SK-N-MC (cell line): Measurements from ENCODE around the gene RIGI.
"Not testable (repeated sequence)": the region's sequence is repeated elsewhere in the genome, so short reads cannot be mapped to it uniquely, and the experiment has no call there.

Source experiments
- DNase-seq: peaks from one replicate; pipeline ENCODE4 v3.0.0-alpha.2; 2011; ENCODE audit warnings: low read depth, low spot score
- H3K27ac ChIP-seq: fragments of 200-600 bp; sonication (generic); 2 replicates; pipeline ENCODE4 v1.5.1; 2016; ENCODE audit warnings: mixed run types
- H3K36me3 ChIP-seq: fragments of 200-600 bp; sonication (generic); 2 replicates; pipeline ENCODE4 v1.6.1; 2017; ENCODE audit warnings: antibody characterized with exemption, low read length, mixed read lengths; ENCODE audit not compliant: insufficient read depth
- H3K4me3 ChIP-seq: fragments of 200-600 bp; sonication (generic); 2 replicates; pipeline ENCODE4 v1.5.1; 2016
- H3K9ac ChIP-seq: fragments of 200-600 bp; sonication (generic); 2 replicates; pipeline ENCODE4 v1.8.0; 2017; ENCODE audit warnings: mixed run types, mixed read lengths; ENCODE audit not compliant: insufficient read length
- H3K9me3 ChIP-seq: fragments of 200-600 bp; sonication (generic); 2 replicates; pipeline ENCODE4 v1.6.1; 2017; ENCODE audit warnings: low read depth, mild to moderate bottlenecking, antibody characterized with exemption, low read length, moderate library complexity, mixed read lengths
- EZH2 ChIP-seq: fragments of 200-600 bp; sonication (generic); IDR thresholded peaks from one replicate; pipeline ENCODE4 v1.6.1; 2017; ENCODE audit warnings: antibody characterized with exemption
- FOXP2 ChIP-seq: optimal IDR thresholded peaks from 2 replicates; pipeline ENCODE3; 2011; ENCODE audit warnings: mild to moderate bottlenecking, moderate library complexity; ENCODE audit not compliant: insufficient read depth; ENCODE audit errors: extremely low read length, control extremely low read depth
- POLR2AphosphoS5 ChIP-seq: IDR thresholded peaks from 2 replicates; pipeline ENCODE4 v1.6.1; 2012; ENCODE audit warnings: mild to moderate bottlenecking, low read depth, low read length, borderline replicate concordance

RIGI gene

DNA sequence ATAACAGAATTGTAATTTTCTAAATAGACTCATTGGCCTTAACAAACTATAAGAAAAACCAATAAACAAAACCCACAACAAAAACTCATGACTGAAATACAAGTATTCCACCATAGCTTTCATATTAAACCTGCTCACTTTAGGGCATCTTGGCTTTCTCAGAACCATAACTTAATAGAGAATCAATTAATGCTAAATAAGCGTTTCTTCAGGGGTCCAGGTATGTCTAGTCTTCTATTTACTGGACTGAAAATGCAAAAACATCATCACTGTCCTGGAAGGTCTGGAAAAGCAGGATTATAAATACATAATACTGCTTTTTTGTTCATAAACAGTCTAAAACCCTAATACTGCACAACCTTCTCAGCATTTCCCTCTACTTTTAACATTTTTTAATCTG is 19.9 kb upstream of the RIGI start:
- Histone ChIP-seq H3K36me3 (peaks cover 60% of the 10 kb centered on the region), H3K9me3 (no peaks in the 10 kb centered on the region), H3K27ac (no peak overlapping the region), H3K4me3 (no peak overlapping the region), H3K9ac (no peak overlapping the region)
- no peak for DNase-seq
- TF ChIP-seq EZH2 (no peak), POLR2AphosphoS5 (no peak), FOXP2 (no peak)

DNA sequence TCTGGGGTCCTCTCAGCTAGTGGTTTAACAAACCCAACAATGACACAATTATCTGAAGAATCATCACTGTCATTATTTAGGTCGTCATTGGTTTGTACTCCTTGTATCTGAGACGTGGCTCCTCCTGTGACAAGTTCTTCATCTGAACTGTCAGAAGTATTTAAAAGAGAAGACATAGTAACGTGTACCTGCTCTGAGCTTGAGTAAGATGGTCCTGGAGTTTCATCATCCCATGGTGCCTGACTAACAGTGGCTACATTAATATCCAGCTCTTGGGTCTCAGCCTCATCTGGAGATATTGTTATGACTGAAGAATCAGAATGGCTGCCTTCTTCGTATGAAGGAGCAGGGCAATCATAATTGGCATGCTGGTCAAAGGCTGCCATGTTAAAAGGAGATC is 17.1 kb upstream of the RIGI start:
- Histone ChIP-seq H3K4me3 (no peak overlapping the region), H3K36me3 (peaks cover 56% of the 10 kb centered on the region), H3K27ac (no peak overlapping the region), H3K9me3 (no peaks in the 10 kb centered on the region), H3K9ac (no peak overlapping the region)
- TF ChIP-seq EZH2 (no peak), FOXP2 (no peak), POLR2AphosphoS5 (no peak)
- no peak for DNase-seq

DNA sequence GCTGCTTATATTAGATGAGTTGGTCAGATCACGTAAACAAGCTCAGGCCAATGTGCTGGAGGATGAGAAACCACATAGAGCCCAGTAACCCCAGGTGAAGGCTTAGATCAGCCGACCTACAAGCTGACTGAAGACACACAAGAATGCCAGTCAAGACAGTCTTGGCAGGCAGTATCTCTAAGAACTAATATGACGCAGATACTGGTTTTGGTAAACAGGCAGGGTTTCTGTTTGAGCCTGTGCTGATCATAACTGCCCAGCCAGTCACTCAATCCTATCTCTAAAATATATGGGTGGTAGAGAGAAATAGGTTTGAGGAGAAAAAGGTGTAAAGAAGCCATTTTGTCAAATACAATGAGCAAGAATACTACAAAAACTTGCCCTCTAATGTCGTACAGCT is 7.8 kb upstream of the RIGI start:
- no peak overlapping the region for H3K4me3 ChIP-seq
- no peak for DNase-seq
- no peak for TF ChIP-seq POLR2AphosphoS5
- no peak for TF ChIP-seq EZH2
- no peak for TF ChIP-seq FOXP2
- H3K9ac ChIP-seq, result no peak overlapping the region
- peaks cover 19% of the 10 kb centered on the region for H3K36me3 ChIP-seq
- H3K27ac ChIP-seq, result no peak overlapping the region
- H3K9me3 ChIP-seq, result 0 out of 2 replicates have a peak, but pooled peaks cover 3% of the 10 kb centered on the region

- Histone ChIP-seq H3K36me3 (peaks cover 19% of the 10 kb centered on the region), H3K4me3 (no peak overlapping the region), H3K9ac (no peak overlapping the region), H3K27ac (no peak overlapping the region), H3K9me3 (0 out of 2 replicates have a peak, but pooled peaks cover 3% of the 10 kb centered on the region)
- DNase-seq, result no peak
- TF ChIP-seq EZH2 (no peak), FOXP2 (no peak), POLR2AphosphoS5 (no peak)
Measured at GRCh38 chr9:32533336-32533735, 7.3 kb upstream of the RIGI start.

GRCh38 chr9:32526707-32527048 is 682 bp upstream of the RIGI start:
- Histone ChIP-seq H3K9me3 (0 out of 2 replicates have a peak, but pooled peaks cover 3% of the 10 kb centered on the region), H3K27ac (peak overlapping the region; percentile 74), H3K9ac (peak overlapping the region; percentile 79), H3K36me3 (peaks cover 8% of the 10 kb centered on the region), H3K4me3 (peak overlapping the region; percentile 98)
- TF ChIP-seq FOXP2 (no peak), POLR2AphosphoS5 (no peak), EZH2 (no peak)
- DNase-seq, result no peak

GRCh38 chr9:32525709-32526030 is 326 bp downstream of the RIGI start:
- Histone ChIP-seq H3K9ac (peak overlapping the region; percentile 79), H3K36me3 (peaks cover under 1% of the 10 kb centered on the region), H3K27ac (peak overlapping the region; percentile 42; the same call in 1 of the 2 replicates), H3K9me3 (no peaks in the 10 kb centered on the region), H3K4me3 (peak overlapping the region; percentile 98)
- DNase-seq, result no peak
- TF ChIP-seq POLR2AphosphoS5, result no peak
- TF ChIP-seq FOXP2, result no peak
- no peak for TF ChIP-seq EZH2

DNA sequence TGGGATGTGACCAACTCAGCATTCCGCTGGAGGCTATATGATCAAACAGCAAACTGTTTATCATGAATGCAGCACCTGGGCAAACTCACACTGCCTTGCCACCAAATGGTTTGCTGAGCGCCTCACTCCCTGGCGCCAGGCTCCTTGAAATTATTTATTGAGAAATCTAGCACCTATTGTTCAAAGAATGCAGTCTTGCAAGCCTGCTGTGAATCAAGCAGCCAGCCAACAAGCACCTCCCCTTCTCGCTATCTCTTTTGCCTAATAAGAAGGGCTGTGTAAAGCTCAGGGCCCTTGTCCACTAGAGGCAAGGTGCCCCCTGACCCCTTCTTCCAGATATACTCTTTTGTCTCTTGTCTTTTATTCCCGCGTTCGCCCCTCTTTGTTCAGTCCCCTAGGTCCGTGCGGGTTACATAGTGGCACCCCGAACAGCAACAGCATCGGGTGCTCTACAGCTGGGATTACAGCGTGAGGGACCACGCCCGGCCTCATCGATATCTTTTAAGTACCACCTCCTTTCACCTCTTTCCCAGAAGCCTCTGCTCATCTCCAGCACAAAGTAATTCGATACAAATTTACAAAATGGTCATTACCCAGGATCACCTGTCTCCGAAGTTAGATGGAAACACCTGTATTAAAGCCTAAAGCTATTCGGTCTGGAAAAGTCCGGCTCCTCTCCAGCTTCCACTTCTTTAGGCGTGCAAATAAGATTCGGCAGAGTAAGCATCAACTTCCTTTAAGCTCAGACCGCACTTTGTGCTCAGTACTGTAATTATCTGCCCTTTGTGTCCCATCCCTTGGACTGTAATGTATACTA is 896 bp downstream of the RIGI start:
- no peaks in the 10 kb centered on the region for H3K9me3 ChIP-seq
- TF ChIP-seq POLR2AphosphoS5 (no peak), FOXP2 (no peak), EZH2 (no peak)
- H3K9ac ChIP-seq, result no peak overlapping the region
- no peak for DNase-seq
- H3K36me3 ChIP-seq, result no peaks in the 10 kb centered on the region
- H3K27ac ChIP-seq, result peak overlapping the region; percentile 42; the same call in 1 of the 2 replicates
- H3K4me3 ChIP-seq, result peak overlapping the region; percentile 98

DNA sequence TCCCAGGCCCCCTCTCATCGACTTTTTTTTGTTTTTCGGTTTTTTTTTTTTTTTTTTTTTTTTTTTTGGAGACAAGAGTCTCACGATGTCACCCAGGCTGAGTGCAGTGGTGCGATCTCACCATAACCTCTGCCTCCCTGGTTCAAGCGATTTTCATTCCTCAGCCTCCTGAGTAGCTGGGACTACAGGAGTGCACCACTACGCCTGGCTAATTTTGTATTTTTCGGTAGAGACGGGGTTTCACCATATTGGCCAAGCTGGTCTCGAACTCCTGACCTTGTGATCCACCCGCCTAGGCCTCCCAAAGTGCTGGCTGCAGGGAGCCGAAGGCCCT is 1.5 kb downstream of the RIGI start:
- H3K9ac ChIP-seq, H3K27ac ChIP-seq, H3K4me3 ChIP-seq: not testable (repeated sequence)

GRCh38 chr9:32523910-32524309 is 2.1 kb downstream of the RIGI start:
- Histone ChIP-seq H3K9ac (no peak overlapping the region), H3K27ac (no peak overlapping the region), H3K36me3 (no peaks in the 10 kb centered on the region), H3K4me3 (no peak overlapping the region), H3K9me3 (peaks cover 6% of the 10 kb centered on the region; the same call in 1 of the 2 replicates)
- no peak for TF ChIP-seq FOXP2
- TF ChIP-seq POLR2AphosphoS5, result no peak
- no peak for TF ChIP-seq EZH2
- DNase-seq, result no peak

More for the DNA sequence above, 1.5 kb downstream of the RIGI start:
- not testable (repeated sequence) for H3K36me3 ChIP-seq, DNase-seq, H3K9me3 ChIP-seq
